HG03558 (cell line): ENCODE data around the gene MKRN1.
"Not testable (repeated sequence)": the region's sequence is repeated elsewhere in the genome, so short reads cannot be mapped to it uniquely, and the experiment has no call there.

Source experiments
- ATAC-seq: cut with Tn5 transposase; IDR thresholded peaks from one replicate; pipeline ENCODE4 v1.9.1; 2021; ENCODE audit warnings: moderate number of reproducible peaks; ENCODE audit not compliant: unreplicated experiment; ENCODE audit errors: extremely low read depth

Gene MKRN1

GRCh38 chr7:140485500-140486265 is 6.4 kb upstream of the MKRN1 start:
- ATAC-seq, result no peak

- ATAC-seq, result no peak
These were observed 5.7 kb upstream of the MKRN1 start for GRCh38 chr7:140484951-140485499.

GRCh38 chr7:140484479-140484878 is 5.2 kb upstream of the MKRN1 start:
- ATAC-seq, result no peak

- ATAC-seq, result no peak
These were observed 407 bp upstream of the MKRN1 start for GRCh38 chr7:140479739-140480084.

- ATAC-seq, result peak; percentile 5
These were observed 851 bp downstream of the MKRN1 start for GRCh38 chr7:140478246-140479061.

GRCh38 chr7:140476698-140477261 is 2.5 kb downstream of the MKRN1 start:
- ATAC-seq, result no peak

GRCh38 chr7:140475747-140476333 is 3.5 kb downstream of the MKRN1 start:
- ATAC-seq, result no peak

- no peak for ATAC-seq
These were observed 16.2 kb downstream of the MKRN1 start for GRCh38 chr7:140463111-140463510.

GRCh38 chr7:140458916-140459315 is 20.4 kb downstream of the MKRN1 start:
- ATAC-seq, result no peak

- no peak for ATAC-seq
These were observed 21.1 kb downstream of the MKRN1 start for GRCh38 chr7:140458201-140458600.

GRCh38 chr7:140456551-140457051 is 22.7 kb downstream of the MKRN1 start:
- no peak for ATAC-seq

GRCh38 chr7:140455743-140456142 is 23.6 kb downstream of the MKRN1 start:
- no peak for ATAC-seq

GRCh38 chr7:140454657-140455015 is 24.7 kb downstream of the MKRN1 start:
- no peak for ATAC-seq

- not testable (repeated sequence) for ATAC-seq
These were observed 25.3 kb downstream of the MKRN1 start for GRCh38 chr7:140453785-140454656.

GRCh38 chr7:140453273-140453672 is 26.0 kb downstream of the MKRN1 start:
- no peak for ATAC-seq

GRCh38 chr7:140451716-140452115 is 27.6 kb downstream of the MKRN1 start:
- no peak for ATAC-seq

- no peak for ATAC-seq
These were observed 30.4 kb downstream of the MKRN1 start for GRCh38 chr7:140448781-140449480.

GRCh38 chr7:140447841-140448240 is 31.5 kb downstream of the MKRN1 start:
- no peak for ATAC-seq

GRCh38 chr7:140446467-140446866 is 32.8 kb downstream of the MKRN1 start:
- no peak for ATAC-seq
